ENCODE measurements around the gene ATP11A. TPM values are rescaled to one million over a fixed set of nuclear protein-coding genes. Genes with fewer than 3 reads are reported as not detected.

Gene ATP11A
- total and polyA plus RNA-seq, 5 donors from 2014 or later: 3.8 to 75.7 (median 5.0) TPM

DNA sequence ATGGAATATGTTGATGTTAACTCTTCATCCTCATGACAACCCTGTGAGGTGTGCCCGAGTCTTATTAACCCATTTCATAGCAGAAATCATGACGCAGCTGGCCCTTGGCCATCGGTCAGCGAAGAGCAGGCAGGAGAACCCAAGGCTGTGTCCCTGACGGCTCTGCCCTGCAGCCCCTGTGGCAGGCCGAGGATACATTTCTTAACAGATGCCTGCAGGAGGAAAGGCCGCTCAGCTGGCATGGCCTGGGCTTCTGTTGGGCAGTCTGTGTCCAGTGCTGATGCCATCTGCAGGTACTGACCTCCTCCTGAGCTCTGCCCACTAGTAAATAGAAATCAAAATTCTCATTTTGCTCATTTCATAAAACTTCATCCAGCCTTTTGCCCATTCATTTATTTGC lies 243.8 kb downstream of the ATP11A start:
- Mint-ChIP-seq H3K27ac (no peak overlapping the region), H3K4me3 (no peak overlapping the region), H3K27me3 (peaks cover 29% of the 10 kb centered on the region), H3K36me3 (no peaks in the 10 kb centered on the region), H3K4me1 (peaks cover 0 to 3% (median 0%) of the 10 kb centered on the region in 4 donors), H3K9me3 (peaks cover 0 to 3% (median 0%) of the 10 kb centered on the region in 7 donors)
- Histone ChIP-seq H3K4me1 (ENCODE audit: control insufficient read depth, insufficient read depth, low read length, poor library complexity, severe bottlenecking) (no peaks in the 10 kb centered on the region), H3K27me3 (ENCODE audit: control insufficient read depth, insufficient read depth, low read length) (peaks cover 10% of the 10 kb centered on the region), H3K9me3 (ENCODE audit: control insufficient read depth in 2 of 2, low read length in 2 of 2) (no peaks in the 10 kb centered on the region), H3K36me3 (ENCODE audit: control insufficient read depth, insufficient read depth, low read length) (no peaks in the 10 kb centered on the region), H3K4me3 (ENCODE audit: low read depth, low read length) (no peak overlapping the region), H3K27ac (ENCODE audit: insufficient read depth, low read length, poor library complexity, severe bottlenecking) (no peak overlapping the region)
- ATAC-seq (ENCODE audit: low read depth in 2 of 2) (no peak), DNase-seq (no peak)

DNA sequence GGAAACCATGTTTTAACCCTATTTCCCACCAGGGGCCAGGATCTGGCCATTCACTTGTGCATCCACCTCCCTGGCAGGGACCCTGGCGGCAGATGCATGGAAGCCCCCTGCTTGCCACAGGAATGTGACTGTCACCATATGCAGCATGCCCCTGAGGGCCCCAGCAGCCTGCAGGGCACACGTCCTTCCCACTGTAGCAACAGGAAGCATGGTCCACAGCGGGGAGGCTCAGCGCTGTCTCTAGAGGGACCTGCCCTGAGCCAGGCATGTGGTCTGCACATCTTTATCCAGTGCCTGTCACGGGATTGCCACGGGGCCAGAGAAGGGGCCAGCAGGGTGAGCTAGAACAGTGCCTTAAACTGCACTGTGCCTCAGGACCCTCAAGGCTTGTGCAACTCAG lies 244.2 kb downstream of the ATP11A start:
- Mint-ChIP-seq H3K27ac (no peak overlapping the region), H3K27me3 (peaks cover 31% of the 10 kb centered on the region), H3K36me3 (no peaks in the 10 kb centered on the region), H3K4me3 (no peak overlapping the region), H3K9me3 (peaks cover 0 to 3% (median 0%) of the 10 kb centered on the region in 7 donors), H3K4me1 (peaks cover 0 to 2% (median 0%) of the 10 kb centered on the region in 4 donors)
- Histone ChIP-seq H3K27me3 (ENCODE audit: control insufficient read depth, insufficient read depth, low read length) (peaks cover 6% of the 10 kb centered on the region), H3K36me3 (ENCODE audit: control insufficient read depth, insufficient read depth, low read length) (no peaks in the 10 kb centered on the region), H3K9me3 (ENCODE audit: control insufficient read depth in 2 of 2, low read length in 2 of 2) (no peaks in the 10 kb centered on the region), H3K27ac (ENCODE audit: insufficient read depth, low read length, poor library complexity, severe bottlenecking) (no peak overlapping the region), H3K4me3 (ENCODE audit: low read depth, low read length) (no peak overlapping the region), H3K4me1 (ENCODE audit: control insufficient read depth, insufficient read depth, low read length, poor library complexity, severe bottlenecking) (no peaks in the 10 kb centered on the region)
- DNase-seq (no peak), ATAC-seq (ENCODE audit: low read depth in 2 of 2) (no peak)

Other genes starting within 250 kb of the ATP11A start
- gene TUBGCP3, start 101.9 kb upstream of the ATP11A start, total RNA-seq: 40.7 TPM
- 10 to 100 TPM; 10.9 to 15.0 (median 13.3) TPM for gene TUBGCP3, start 101.9 kb upstream of the ATP11A start, polyA plus RNA-seq

All from CD4-positive, CD25-positive, alpha-beta regulatory T cell (primary cell).